EL (cell line): ENCODE data around the gene IL17REL.
"Not testable (repeated sequence)": the region's sequence is repeated elsewhere in the genome, so short reads cannot be mapped to it uniquely, and the experiment has no call there.

Experiments used
- DNase-seq: peaks from one replicate; pipeline ENCODE4 v3.0.0-alpha.2; 2016

The IL17REL gene

GRCh38 chr22:50001388-50002231 is 11.0 kb downstream of the IL17REL start:
- no peak for DNase-seq

- no peak for DNase-seq
Measured at GRCh38 chr22:50000587-50001387, 11.8 kb downstream of the IL17REL start.

- no peak for DNase-seq
Measured at GRCh38 chr22:49999946-50000586, 12.5 kb downstream of the IL17REL start.

- no peak for DNase-seq
Measured at GRCh38 chr22:49999063-49999945, 13.3 kb downstream of the IL17REL start.

- no peak for DNase-seq
Measured at GRCh38 chr22:49998718-49999062, 13.9 kb downstream of the IL17REL start.

GRCh38 chr22:49997932-49998717 is 14.4 kb downstream of the IL17REL start:
- no peak for DNase-seq

GRCh38 chr22:49997251-49997599 is 15.3 kb downstream of the IL17REL start:
- DNase-seq = no peak

GRCh38 chr22:49996518-49997250 is 15.9 kb downstream of the IL17REL start:
- no peak for DNase-seq

GRCh38 chr22:49996119-49996517 is 16.4 kb downstream of the IL17REL start:
- no peak for DNase-seq

- DNase-seq = no peak
Measured at GRCh38 chr22:49995361-49996118, 17.0 kb downstream of the IL17REL start.

GRCh38 chr22:49995041-49995360 is 17.6 kb downstream of the IL17REL start:
- no peak for DNase-seq

- DNase-seq = no peak
Measured at GRCh38 chr22:49994361-49995040, 18.1 kb downstream of the IL17REL start.

GRCh38 chr22:49993649-49994360 is 18.8 kb downstream of the IL17REL start:
- no peak for DNase-seq

- DNase-seq = peak; percentile 49
Measured at GRCh38 chr22:49992921-49993648, 19.5 kb downstream of the IL17REL start.

- no peak for DNase-seq
Measured at GRCh38 chr22:49991907-49992533, 20.5 kb downstream of the IL17REL start.

GRCh38 chr22:49991167-49991566 is 21.4 kb downstream of the IL17REL start:
- DNase-seq = no peak

GRCh38 chr22:49989826-49990225 is 22.7 kb downstream of the IL17REL start:
- DNase-seq = not testable (repeated sequence)

- DNase-seq = no peak
Measured at GRCh38 chr22:49986325-49986724, 26.2 kb downstream of the IL17REL start.
